ENCODE data around the gene PFDN2.

DNA sequence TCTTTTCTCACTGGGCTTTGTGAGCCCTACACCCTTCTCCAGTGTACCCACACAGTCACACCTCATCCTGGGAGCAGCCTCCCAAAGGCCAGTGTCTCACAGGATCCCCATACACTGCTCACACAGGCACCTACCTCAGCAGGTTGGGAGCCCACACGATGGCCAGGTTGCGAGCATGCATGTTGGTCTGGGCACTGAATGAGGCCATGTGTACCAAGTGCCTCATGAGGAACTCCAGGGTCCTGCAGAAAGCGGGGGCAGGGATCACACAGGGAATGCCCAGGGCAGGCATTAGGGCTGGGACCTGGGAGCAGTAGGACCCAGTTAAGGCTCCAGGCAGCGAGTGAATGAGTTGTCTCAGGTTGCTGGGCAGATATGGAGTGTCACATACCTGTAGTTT is 63.6 kb downstream of the PFDN2 start:
- TF ChIP-seq, protein P1, sequence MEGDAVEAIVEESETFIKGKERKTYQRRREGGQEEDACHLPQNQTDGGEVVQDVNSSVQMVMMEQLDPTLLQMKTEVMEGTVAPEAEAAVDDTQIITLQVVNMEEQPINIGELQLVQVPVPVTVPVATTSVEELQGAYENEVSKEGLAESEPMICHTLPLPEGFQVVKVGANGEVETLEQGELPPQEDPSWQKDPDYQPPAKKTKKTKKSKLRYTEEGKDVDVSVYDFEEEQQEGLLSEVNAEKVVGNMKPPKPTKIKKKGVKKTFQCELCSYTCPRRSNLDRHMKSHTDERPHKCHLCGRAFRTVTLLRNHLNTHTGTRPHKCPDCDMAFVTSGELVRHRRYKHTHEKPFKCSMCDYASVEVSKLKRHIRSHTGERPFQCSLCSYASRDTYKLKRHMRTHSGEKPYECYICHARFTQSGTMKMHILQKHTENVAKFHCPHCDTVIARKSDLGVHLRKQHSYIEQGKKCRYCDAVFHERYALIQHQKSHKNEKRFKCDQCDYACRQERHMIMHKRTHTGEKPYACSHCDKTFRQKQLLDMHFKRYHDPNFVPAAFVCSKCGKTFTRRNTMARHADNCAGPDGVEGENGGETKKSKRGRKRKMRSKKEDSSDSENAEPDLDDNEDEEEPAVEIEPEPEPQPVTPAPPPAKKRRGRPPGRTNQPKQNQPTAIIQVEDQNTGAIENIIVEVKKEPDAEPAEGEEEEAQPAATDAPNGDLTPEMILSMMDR (IDR thresholded peaks at IDR 0.05): no peak
- TF ChIP-seq POLR2A (IDR thresholded peaks at IDR 0.05) (no peak), POLR2AphosphoS5 (IDR thresholded peaks at IDR 0.05) (no peak)
